Dedifferentiated amniotic fluid mesenchymal stem cell (primary cell): Measurements from ENCODE around the gene TRIM7.
"Not testable (repeated sequence)": the region's sequence is repeated elsewhere in the genome, so short reads cannot be mapped to it uniquely, and the experiment has no call there.

Experiments used
- DNase-seq: peaks from one replicate; pipeline ENCODE4 v3.0.0-alpha.2; 2016; ENCODE audit errors: extremely low spot score

Gene TRIM7

GRCh38 chr5:181212934-181213333, 7.9 kb upstream of the TRIM7 start:
- no peak for DNase-seq

GRCh38 chr5:181212080-181212479, 7.1 kb upstream of the TRIM7 start:
- DNase-seq: no peak

- DNase-seq: no peak
Measured at GRCh38 chr5:181211208-181211607, 6.2 kb upstream of the TRIM7 start.

- DNase-seq: not testable (repeated sequence)
Measured at GRCh38 chr5:181210698-181211097, 5.7 kb upstream of the TRIM7 start.

- DNase-seq: not testable (repeated sequence)
Measured at GRCh38 chr5:181210148-181210547, 5.2 kb upstream of the TRIM7 start.

- DNase-seq: not testable (repeated sequence)
Measured at GRCh38 chr5:181209006-181209405, 4.0 kb upstream of the TRIM7 start.

GRCh38 chr5:181207960-181208253, 2.9 kb upstream of the TRIM7 start:
- DNase-seq: no peak

GRCh38 chr5:181207214-181207959, 2.4 kb upstream of the TRIM7 start:
- DNase-seq: peak; percentile 92

GRCh38 chr5:181205761-181206649, 1.0 kb upstream of the TRIM7 start:
- no peak for DNase-seq

- no peak for DNase-seq
Measured at GRCh38 chr5:181204113-181204825, 727 bp downstream of the TRIM7 start.

- no peak for DNase-seq
Measured at GRCh38 chr5:181203777-181204112, 1.3 kb downstream of the TRIM7 start.

- no peak for DNase-seq
Measured at GRCh38 chr5:181203093-181203711, 1.8 kb downstream of the TRIM7 start.

GRCh38 chr5:181200816-181201215, 4.2 kb downstream of the TRIM7 start:
- no peak for DNase-seq

GRCh38 chr5:181199881-181200638, 4.9 kb downstream of the TRIM7 start:
- DNase-seq: no peak

- DNase-seq: no peak
Measured at GRCh38 chr5:181198905-181199519, 6.0 kb downstream of the TRIM7 start.

- no peak for DNase-seq
Measured at GRCh38 chr5:181198106-181198685, 6.8 kb downstream of the TRIM7 start.

- no peak for DNase-seq
Measured at GRCh38 chr5:181197326-181197951, 7.6 kb downstream of the TRIM7 start.

- no peak for DNase-seq
Measured at GRCh38 chr5:181195249-181195761, 9.7 kb downstream of the TRIM7 start.

GRCh38 chr5:181194489-181195248, 10.3 kb downstream of the TRIM7 start:
- DNase-seq: no peak
